Neural crest cell (in vitro differentiated cells): ENCODE measurements around the gene HBM. TPM values are rescaled to one million over a fixed set of nuclear protein-coding genes. Genes with fewer than 3 reads are reported as not detected.

Source experiments
- DNase-seq: peaks from one replicate; pipeline ENCODE4 v3.0.0; 2021; ENCODE audit warnings: low read depth, mixed read lengths, low spot score
- H3K27ac Mint-ChIP-seq: one replicate; pipeline ENCODE4 v1.8.0; 2021; ENCODE audit warnings: mild to moderate bottlenecking, mixed read lengths; ENCODE audit not compliant: unreplicated experiment
- H3K27me3 Mint-ChIP-seq: 2 replicates; pipeline ENCODE4 v1.8.0; 2021; ENCODE audit warnings: low read depth, mild to moderate bottlenecking, mixed read lengths
- H3K36me3 Mint-ChIP-seq: 2 replicates; pipeline ENCODE4 v1.8.0; 2021; ENCODE audit warnings: low read depth, mild to moderate bottlenecking, mixed read lengths
- H3K4me1 Mint-ChIP-seq: 2 replicates; pipeline ENCODE4 v1.8.0; 2021; ENCODE audit warnings: mixed read lengths
- H3K4me3 Mint-ChIP-seq: one replicate; pipeline ENCODE4 v1.8.0; 2021; ENCODE audit warnings: mild to moderate bottlenecking, mixed read lengths
- H3K9me3 Mint-ChIP-seq: 2 replicates; pipeline ENCODE4 v1.8.0; 2021; ENCODE audit warnings: mixed read lengths
- total RNA-seq: library from RNA; stranded (reverse); gene quantifications from 2 replicates; pipeline ENCODE4 v1.2.1, GENCODE V29; 2021
- TF ChIP-seq, protein P1 (sequence below): fragments of 200-600 bp; sonication (generic); conservative IDR thresholded peaks from 2 replicates; pipeline ENCODE4 v1.5.0; 2021; ENCODE audit warnings: antibody characterized with exemption, mild to moderate bottlenecking

Gene HBM
- total RNA-seq, 1 donor from 2014 or later: not detected

DNA sequence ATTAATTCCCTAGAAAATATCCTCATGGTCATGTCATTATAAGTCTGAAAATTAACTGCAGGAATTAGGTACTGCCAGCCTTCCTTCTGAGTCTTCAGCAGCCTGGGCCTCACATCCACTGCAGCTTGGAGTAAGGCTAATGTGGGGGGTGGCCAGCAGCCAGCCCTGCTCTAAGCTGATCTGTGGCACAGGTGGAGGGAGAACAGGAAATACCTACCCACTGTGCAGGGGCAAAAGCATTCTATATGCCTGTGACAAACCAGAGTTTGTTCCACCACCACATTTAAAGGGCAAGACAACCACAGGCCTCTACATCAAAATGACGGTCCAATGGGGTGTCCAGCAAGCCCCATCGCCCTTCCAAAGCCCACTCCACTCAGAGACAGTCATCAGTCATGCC, 36.7 kb upstream of the HBM start:
- Mint-ChIP-seq H3K4me1 (peaks cover 2% of the 10 kb centered on the region), H3K27ac (no peak overlapping the region), H3K4me3 (no peak overlapping the region), H3K9me3 (no peaks in the 10 kb centered on the region), H3K27me3 (no peaks in the 10 kb centered on the region), H3K36me3 (no peaks in the 10 kb centered on the region)
- no peak for DNase-seq
- TF ChIP-seq, protein P1, sequence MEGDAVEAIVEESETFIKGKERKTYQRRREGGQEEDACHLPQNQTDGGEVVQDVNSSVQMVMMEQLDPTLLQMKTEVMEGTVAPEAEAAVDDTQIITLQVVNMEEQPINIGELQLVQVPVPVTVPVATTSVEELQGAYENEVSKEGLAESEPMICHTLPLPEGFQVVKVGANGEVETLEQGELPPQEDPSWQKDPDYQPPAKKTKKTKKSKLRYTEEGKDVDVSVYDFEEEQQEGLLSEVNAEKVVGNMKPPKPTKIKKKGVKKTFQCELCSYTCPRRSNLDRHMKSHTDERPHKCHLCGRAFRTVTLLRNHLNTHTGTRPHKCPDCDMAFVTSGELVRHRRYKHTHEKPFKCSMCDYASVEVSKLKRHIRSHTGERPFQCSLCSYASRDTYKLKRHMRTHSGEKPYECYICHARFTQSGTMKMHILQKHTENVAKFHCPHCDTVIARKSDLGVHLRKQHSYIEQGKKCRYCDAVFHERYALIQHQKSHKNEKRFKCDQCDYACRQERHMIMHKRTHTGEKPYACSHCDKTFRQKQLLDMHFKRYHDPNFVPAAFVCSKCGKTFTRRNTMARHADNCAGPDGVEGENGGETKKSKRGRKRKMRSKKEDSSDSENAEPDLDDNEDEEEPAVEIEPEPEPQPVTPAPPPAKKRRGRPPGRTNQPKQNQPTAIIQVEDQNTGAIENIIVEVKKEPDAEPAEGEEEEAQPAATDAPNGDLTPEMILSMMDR: no peak

DNA sequence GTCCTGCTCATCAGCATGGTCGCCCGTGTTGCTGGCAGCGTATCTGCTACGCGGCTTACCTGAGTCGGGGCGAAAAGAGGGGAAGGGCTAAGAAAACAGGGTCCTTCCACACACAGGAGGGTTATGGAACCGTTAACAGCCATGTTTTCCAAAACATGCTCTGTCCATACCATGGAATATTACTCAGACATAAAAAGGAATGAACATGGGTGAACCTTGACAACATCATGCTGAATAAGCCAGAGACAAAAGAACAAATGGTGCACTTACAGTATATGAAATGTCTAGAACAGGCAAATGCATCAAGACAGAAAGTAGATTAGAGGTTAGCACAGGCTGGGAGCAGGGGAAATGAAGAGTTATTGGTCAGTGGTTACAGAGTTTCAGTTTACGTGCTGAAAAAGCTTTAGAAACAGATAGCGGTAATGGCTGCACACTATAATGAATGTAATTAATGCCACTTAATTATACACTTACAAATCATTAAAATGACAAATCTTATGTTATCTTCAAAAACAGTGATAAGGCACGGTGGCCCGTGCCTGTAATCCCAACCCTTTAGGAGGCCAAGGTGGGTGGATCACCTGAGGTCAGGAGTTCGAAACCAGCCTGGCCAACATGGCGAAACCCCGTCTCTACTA, 35.1 kb upstream of the HBM start:
- no peak overlapping the region for H3K27ac Mint-ChIP-seq
- H3K4me3 Mint-ChIP-seq: no peak overlapping the region
- no peaks in the 10 kb centered on the region for H3K36me3 Mint-ChIP-seq
- TF ChIP-seq, protein P1: no peak
- no peaks in the 10 kb centered on the region for H3K9me3 Mint-ChIP-seq
- peaks cover 5% of the 10 kb centered on the region for H3K4me1 Mint-ChIP-seq
- H3K27me3 Mint-ChIP-seq: no peaks in the 10 kb centered on the region
- DNase-seq: no peak

- TF ChIP-seq, protein P1: no peak
- Mint-ChIP-seq H3K36me3 (no peaks in the 10 kb centered on the region), H3K9me3 (no peaks in the 10 kb centered on the region), H3K4me3 (no peak overlapping the region), H3K27me3 (no peaks in the 10 kb centered on the region), H3K27ac (no peak overlapping the region), H3K4me1 (peaks cover 10% of the 10 kb centered on the region)
- no peak for DNase-seq
Observed at GRCh38 chr16:132120-132519, 33.7 kb upstream of the HBM start.

GRCh38 chr16:133716-134115, 32.1 kb upstream of the HBM start:
- DNase-seq: no peak
- Mint-ChIP-seq H3K4me1 (peaks cover 12% of the 10 kb centered on the region), H3K27ac (no peak overlapping the region), H3K27me3 (no peaks in the 10 kb centered on the region), H3K36me3 (no peaks in the 10 kb centered on the region), H3K9me3 (no peaks in the 10 kb centered on the region), H3K4me3 (no peak overlapping the region)
- TF ChIP-seq, protein P1: no peak

- peak; percentile 43 for DNase-seq
- Mint-ChIP-seq H3K27me3 (no peaks in the 10 kb centered on the region), H3K9me3 (no peaks in the 10 kb centered on the region), H3K27ac (peak overlapping the region; percentile 65), H3K36me3 (no peaks in the 10 kb centered on the region), H3K4me1 (peaks cover 14% of the 10 kb centered on the region), H3K4me3 (peak overlapping the region; percentile 87)
- TF ChIP-seq, protein P1: no peak
Observed at GRCh38 chr16:138049-138417, 27.7 kb upstream of the HBM start.
